GM12878 (cell line): ENCODE data around the gene NHEJ1. TPM values are rescaled to one million over a fixed set of nuclear protein-coding genes. Genes with fewer than 3 reads are reported as not detected.

Source experiments
- ATAC-seq: fragments of 200-7000 bp; cut with Tn5 transposase; 3 replicates; pipeline ENCODE4 v1.9.1; 2020; ENCODE audit warnings: mild to moderate bottlenecking, moderate library complexity
- BruUV-seq: library from RNA; stranded (reverse); fragments of 400-500 nt; replicated peaks from 2 replicates; lab custom pipeline; 2021; lab: Mats Ljungman, UMichigan
- CTCF ChIA-PET: fragments of 300-600 bp; sonication (Branson Sonifier 250); formaldehyde crosslinking; extraction: SDS; loops from one replicate; lab custom pipeline; 2021; ENCODE audit warnings: inconsistent platforms; lab: Yijun Ruan, JAX
- POLR2A ChIA-PET: fragments of 350-600 bp; formaldehyde crosslinking; extraction: SDS; loops from one replicate; lab custom pipeline; 2021; ENCODE audit warnings: inconsistent platforms; lab: Charles Lee
- RAD21 ChIA-PET: fragments of 300-600 bp; sonication (Branson Sonifier 250); formaldehyde crosslinking; loops from one replicate; lab custom pipeline; 2023; ENCODE audit warnings: antibody characterized with exemption; ENCODE audit not compliant: unreplicated experiment; lab: Charles Lee
- SMC1A ChIA-PET: fragments of 300-600 bp; sonication (Branson Sonifier 250); formaldehyde crosslinking; loops from one replicate; lab custom pipeline; 2023; ENCODE audit not compliant: unreplicated experiment, uncharacterized antibody; lab: Charles Lee
- DNase-seq: peaks from one replicate; pipeline ENCODE4 v3.0.0-alpha.2; 2011; ENCODE audit warnings: low read depth, low spot score
- FAIRE-seq: peaks from 3 replicates; lab custom pipeline; 2011; peaks lifted over from hg19 to GRCh38; lab: Jason Lieb, UNC
- H2AFZ ChIP-seq: 2 replicates; pipeline ENCODE4 v1.6.0; 2011; ENCODE audit warnings: low read depth, low read length, control low read depth; ENCODE audit not compliant: control insufficient read depth
- H3K27ac ChIP-seq: 2 replicates; pipeline ENCODE4 v1.5.1; 2011; ENCODE audit warnings: control low read depth; ENCODE audit not compliant: control insufficient read depth, insufficient read depth
- H3K27me3 ChIP-seq, 2 experiments: replicated peaks in 1 of 2; 2 replicates each; pipeline versions ENCODE4 v1.6.0 to v1.6.1; 2011; ENCODE audit warnings: low read length in 1 of 2; ENCODE audit not compliant: control insufficient read depth in 2 of 2, insufficient read depth in 2 of 2
- H3K36me3 ChIP-seq, 2 experiments: 2 replicates each; pipeline ENCODE4 v1.5.1; 2011; ENCODE audit warnings: low read length in 1 of 2; ENCODE audit not compliant: control insufficient read depth in 2 of 2, insufficient read depth in 2 of 2
- H3K4me1 ChIP-seq: 2 replicates; pipeline ENCODE4 v1.6.1; 2011; ENCODE audit warnings: mild to moderate bottlenecking, low read length, moderate library complexity, mixed read lengths; ENCODE audit not compliant: control insufficient read depth, insufficient read depth
- H3K4me2 ChIP-seq: 2 replicates; pipeline ENCODE4 v1.6.0; 2011; ENCODE audit warnings: control low read depth; ENCODE audit not compliant: control insufficient read depth, insufficient read depth
- H3K4me3 ChIP-seq: fragments of 200-600 bp; sonication (generic); 2 replicates; pipeline ENCODE4 v1.5.1; 2016
- H3K79me2 ChIP-seq: 2 replicates; pipeline ENCODE4 v1.6.0; 2011; ENCODE audit warnings: low read length; ENCODE audit not compliant: control insufficient read depth, insufficient read depth
- H3K9ac ChIP-seq: 2 replicates; pipeline ENCODE4 v1.8.0; 2011; ENCODE audit warnings: low read length, control low read depth, mixed read lengths; ENCODE audit not compliant: control insufficient read depth, insufficient read depth
- H3K9me3 ChIP-seq: replicated peaks from 3 replicates; pipeline ENCODE4 v1.5.1; 2011; ENCODE audit warnings: mild to moderate bottlenecking, low read length; ENCODE audit not compliant: control insufficient read depth, insufficient read depth
- H4K20me1 ChIP-seq: 2 replicates; pipeline ENCODE4 v1.6.0; 2011; ENCODE audit not compliant: control insufficient read depth, insufficient read depth
- CBX3 ChIP-seq: fragments of 200-600 bp; sonication (generic); IDR thresholded peaks from 2 replicates; pipeline ENCODE4 v1.6.1; 2016; ENCODE audit warnings: low read depth, borderline replicate concordance
- CREB1 ChIP-seq: IDR thresholded peaks from 2 replicates; pipeline ENCODE4 v1.6.1; 2012; ENCODE audit warnings: low read depth, mild to moderate bottlenecking, inconsistent platforms
- HDAC6 ChIP-seq: fragments of 200-600 bp; sonication (generic); IDR thresholded peaks from one replicate; pipeline ENCODE4 v1.8.0; 2017; ENCODE audit warnings: antibody characterized with exemption; ENCODE audit not compliant: unreplicated experiment
- NR2F1 ChIP-seq: fragments of 450-650 bp; conservative IDR thresholded peaks from 2 replicates; pipeline ENCODE4 v1.6.1; 2017; ENCODE audit warnings: mild to moderate bottlenecking
- POLR2AphosphoS5 ChIP-seq: IDR thresholded peaks from 2 replicates; pipeline ENCODE4 v1.6.1; 2011; ENCODE audit warnings: mild to moderate bottlenecking, low read length, inconsistent platforms
- SREBF2 ChIP-seq: IDR thresholded peaks from 2 replicates; pipeline ENCODE4 v1.6.1; 2012; ENCODE audit warnings: mild to moderate bottlenecking, low read length
- TCF7 ChIP-seq: IDR thresholded peaks from 2 replicates; pipeline ENCODE4 v1.6.1; 2014; ENCODE audit warnings: antibody characterized with exemption, borderline replicate concordance
- WRNIP1 ChIP-seq: IDR thresholded peaks from 2 replicates; pipeline ENCODE4 v1.6.1; 2011; ENCODE audit warnings: low read depth, low read length, improper control_type of control experiment, borderline replicate concordance
- ZNF24 ChIP-seq: fragments of 450-650 bp; IDR thresholded peaks from 2 replicates; pipeline ENCODE4 v1.6.1; 2017; ENCODE audit warnings: antibody characterized with exemption, mild to moderate bottlenecking
- ZZZ3 ChIP-seq: IDR thresholded peaks from 2 replicates; pipeline ENCODE4 v1.6.1; 2011; ENCODE audit warnings: low read depth; ENCODE audit not compliant: control insufficient read depth, insufficient read length
- WGBS: methylation state at CpG from one replicate; pipeline ENCODE4 v1.1.6; 2016; ENCODE audit warnings: low lambda C conversion rate; ENCODE audit not compliant: insufficient replicate concordance, insufficient coverage; ENCODE audit errors: missing lambda C conversion rate; 5-methylcytosine and 5-hydroxymethylcytosine counted together
- in situ Hi-C: fragments of 300-500 bp; cut with MboI; formaldehyde crosslinking; loops from 9 replicates; pipeline ENCODE4 v1.14.3; 2018; ENCODE audit warnings: mixed read lengths
- intact Hi-C: fragments of 100-400 bp; cut with micrococcal nuclease; formaldehyde crosslinking; loops from one replicate; pipeline ENCODE4 v1.14.2; 2022; ENCODE audit not compliant: unreplicated experiment
- polyA plus RNA-seq, 11 experiments: library from polyadenylated mRNA; depleted of rRNA in 4 of 11; unstranded in 6 of 11; stranded (reverse) in 5 of 11; fragments of >200 nt; fragmentation: Nextera tagmentation in 4 of 11; fragmentation: Illumina TruSeq in 1 of 11; extraction: Ambion mirVana in 4 of 11; extraction: Trizol in 1 of 11; gene quantifications; 1 replicate in 1 of 11; 2 replicates in 10 of 11; pipeline versions ENCODE4 v1.2.1 to v1.2.3, GENCODE V29; 2011 to 2016; ENCODE audit warnings: inconsistent platforms in 2 of 11, missing spikeins in 2 of 11, low read depth in 1 of 11
- total RNA-seq, 4 experiments: library from RNA; depleted of rRNA in 3 of 4; stranded (reverse); fragments of >200 nt in 3 of 4; fragmentation: Illumina TruSeq in 1 of 4; extraction: Trizol in 1 of 4; gene quantifications; 2 replicates each; pipeline versions ENCODE4 v1.2.1 to v1.2.3, GENCODE V29; 2013 to 2021

Gene NHEJ1
- total and polyA plus RNA-seq, 10 of the 15 experiments (the other 5 are each of a cell fraction or from before 2014, with no cell fraction given): 11.8 to 20.2 (median 17.0) TPM

DNA sequence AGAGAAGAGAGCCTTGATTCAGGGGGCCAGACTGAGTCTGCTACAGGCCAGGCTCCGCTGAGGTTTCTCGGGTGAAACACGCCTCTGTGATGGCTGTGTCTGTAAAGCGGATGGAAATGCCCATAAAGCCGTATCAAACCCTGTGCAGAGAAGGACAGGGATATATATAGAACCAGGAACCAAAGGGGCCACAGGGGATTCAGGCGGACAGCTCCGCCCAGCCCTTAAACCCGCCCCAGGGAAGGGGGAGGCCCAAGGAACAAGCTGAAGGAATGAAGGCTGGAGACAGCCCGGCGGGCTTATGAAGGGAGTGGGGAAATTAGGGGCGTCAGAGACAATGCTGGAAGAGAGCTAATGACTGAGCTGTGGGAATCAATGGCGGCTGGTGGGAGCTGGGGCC, 42.1 kb downstream of the NHEJ1 start:
- H3K9me3 ChIP-seq: no peaks in the 10 kb centered on the region
- in situ Hi-C loops (loop anchor here (5.0 kb wide), 1 partner anchor 56 kb away; the partner anchor contains the start of gene IHH), intact Hi-C loops (loop anchor here (5.0 kb wide), 1 partner anchor 266 kb away; no protein-coding TSS in a partner anchor)
- DNase-seq (no peak), FAIRE-seq (no peak), ATAC-seq (no peak)
- ChIA-PET RAD21 (interaction anchor here (0.8 to 4.2 kb wide), 5 partner anchors 15 to 117 kb away, joined by 3 to 55 read pairs (median 17); no protein-coding TSS in a partner anchor), CTCF (interaction anchor here (1.1 to 11.4 kb wide), 19 partner anchors 13 to 242 kb away, joined by 3 to 281 read pairs (median 12); no protein-coding TSS in a partner anchor), POLR2A (no interaction called here), SMC1A (interaction anchor here (0.9 to 7.9 kb wide), 11 partner anchors 12 to 89 kb away, joined by 3 to 115 read pairs (median 4); no protein-coding TSS in a partner anchor)
- H3K27me3 ChIP-seq: no peaks in the 10 kb centered on the region
- H3K4me1 ChIP-seq: no peaks in the 10 kb centered on the region
- TF ChIP-seq CREB1 (no peak), TCF7 (no peak), NR2F1 (no peak), HDAC6 (no peak), ZNF24 (no peak), ZZZ3 (no peak), CBX3 (no peak), WRNIP1 (no peak), POLR2AphosphoS5 (no peak), SREBF2 (no peak)
- H3K4me2 ChIP-seq: no peak overlapping the region
- no peaks in the 10 kb centered on the region for H3K79me2 ChIP-seq
- H4K20me1 ChIP-seq: no peaks in the 10 kb centered on the region
- no peak overlapping the region for H3K9ac ChIP-seq
- no peak overlapping the region for H3K27ac ChIP-seq
- no peak overlapping the region for H3K4me3 ChIP-seq
- no peak overlapping the region for H2AFZ ChIP-seq
- BruUV-seq: no TSS peak
- WGBS: 78% methylated on average over 12 of the region's 12 CpGs
- no peaks in the 10 kb centered on the region for H3K36me3 ChIP-seq
